AG09309 (cell line): Measurements from ENCODE around the gene TMEM121B.

Experiments
- DNase-seq: peaks from one replicate; pipeline ENCODE4 v3.0.0-alpha.2; 2010; ENCODE audit warnings: low read depth
- H3K4me3 ChIP-seq: 2 replicates; pipeline ENCODE4 v1.5.1; 2011; ENCODE audit warnings: mild to moderate bottlenecking, low read depth, low read length, moderate library complexity; ENCODE audit not compliant: control insufficient read depth
- TF ChIP-seq, protein P1 (sequence below): IDR thresholded peaks from 2 replicates; pipeline ENCODE4 v1.5.1; 2011; ENCODE audit warnings: mild to moderate bottlenecking, low read depth, low read length, inconsistent platforms; ENCODE audit not compliant: insufficient read depth, control insufficient read depth; ENCODE audit errors: missing control alignments

The TMEM121B gene

GRCh38 chr22:17109113-17109865 lies 11.9 kb downstream of the TMEM121B start:
- H3K4me3 ChIP-seq = no peak overlapping the region
- DNase-seq = no peak
- TF ChIP-seq, protein P1, sequence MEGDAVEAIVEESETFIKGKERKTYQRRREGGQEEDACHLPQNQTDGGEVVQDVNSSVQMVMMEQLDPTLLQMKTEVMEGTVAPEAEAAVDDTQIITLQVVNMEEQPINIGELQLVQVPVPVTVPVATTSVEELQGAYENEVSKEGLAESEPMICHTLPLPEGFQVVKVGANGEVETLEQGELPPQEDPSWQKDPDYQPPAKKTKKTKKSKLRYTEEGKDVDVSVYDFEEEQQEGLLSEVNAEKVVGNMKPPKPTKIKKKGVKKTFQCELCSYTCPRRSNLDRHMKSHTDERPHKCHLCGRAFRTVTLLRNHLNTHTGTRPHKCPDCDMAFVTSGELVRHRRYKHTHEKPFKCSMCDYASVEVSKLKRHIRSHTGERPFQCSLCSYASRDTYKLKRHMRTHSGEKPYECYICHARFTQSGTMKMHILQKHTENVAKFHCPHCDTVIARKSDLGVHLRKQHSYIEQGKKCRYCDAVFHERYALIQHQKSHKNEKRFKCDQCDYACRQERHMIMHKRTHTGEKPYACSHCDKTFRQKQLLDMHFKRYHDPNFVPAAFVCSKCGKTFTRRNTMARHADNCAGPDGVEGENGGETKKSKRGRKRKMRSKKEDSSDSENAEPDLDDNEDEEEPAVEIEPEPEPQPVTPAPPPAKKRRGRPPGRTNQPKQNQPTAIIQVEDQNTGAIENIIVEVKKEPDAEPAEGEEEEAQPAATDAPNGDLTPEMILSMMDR = no peak

GRCh38 chr22:17108256-17109112 lies 12.7 kb downstream of the TMEM121B start:
- DNase-seq = no peak
- H3K4me3 ChIP-seq = no peak overlapping the region
- TF ChIP-seq, protein P1 = no peak

DNA sequence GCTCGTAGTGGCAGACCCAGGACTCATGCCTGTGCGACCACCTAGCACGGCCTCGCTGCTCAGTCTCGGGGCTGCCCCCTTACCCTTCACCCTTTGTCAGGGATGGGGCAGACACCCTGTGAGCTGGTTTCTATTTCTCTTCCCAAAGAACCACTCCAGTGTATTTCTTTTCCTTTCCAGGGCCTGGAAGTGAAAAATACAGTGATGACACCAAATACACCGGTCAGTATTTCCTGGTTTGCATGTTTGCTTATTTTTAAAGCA lies 13.7 kb downstream of the TMEM121B start:
- TF ChIP-seq, protein P1 = no peak
- no peak for DNase-seq
- H3K4me3 ChIP-seq = no peak overlapping the region

DNA sequence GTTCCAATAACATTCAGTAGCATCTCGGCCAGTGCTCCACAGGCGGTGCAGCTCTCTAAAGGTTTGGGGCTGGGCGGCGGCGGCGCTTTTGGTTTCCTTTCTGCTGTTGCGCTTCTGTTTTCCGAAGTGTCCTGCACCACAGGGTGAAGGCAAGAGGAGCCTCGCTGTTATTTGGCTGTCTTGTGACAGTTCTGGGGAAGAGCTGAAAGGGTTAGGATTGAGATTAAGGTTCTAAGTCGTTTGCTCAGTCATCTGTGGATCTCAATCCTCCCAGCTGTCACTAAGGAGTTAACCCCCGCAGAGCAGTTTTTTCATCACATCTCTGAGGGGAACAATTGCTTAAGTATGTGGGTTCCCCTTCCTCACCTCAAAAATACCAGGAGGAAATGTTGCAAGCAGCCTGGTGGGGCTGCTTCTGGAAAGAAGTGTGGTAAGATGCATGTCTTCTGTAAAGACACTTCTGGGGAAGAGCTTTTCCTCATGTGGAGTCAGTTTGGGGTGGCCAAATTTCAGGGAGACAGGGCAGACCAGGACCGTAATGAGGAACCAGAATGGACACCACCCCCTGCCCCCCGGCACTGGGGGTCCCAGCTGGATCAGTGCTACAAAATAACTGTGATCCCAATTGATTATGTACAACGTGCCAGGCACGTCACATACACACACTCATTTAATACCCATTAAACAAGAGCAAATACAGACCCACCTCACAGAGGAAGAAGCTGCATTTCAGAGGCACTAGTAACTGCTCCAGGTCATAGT lies 14.2 kb downstream of the TMEM121B start:
- H3K4me3 ChIP-seq = no peak overlapping the region
- TF ChIP-seq, protein P1 = no peak
- DNase-seq = no peak

DNA sequence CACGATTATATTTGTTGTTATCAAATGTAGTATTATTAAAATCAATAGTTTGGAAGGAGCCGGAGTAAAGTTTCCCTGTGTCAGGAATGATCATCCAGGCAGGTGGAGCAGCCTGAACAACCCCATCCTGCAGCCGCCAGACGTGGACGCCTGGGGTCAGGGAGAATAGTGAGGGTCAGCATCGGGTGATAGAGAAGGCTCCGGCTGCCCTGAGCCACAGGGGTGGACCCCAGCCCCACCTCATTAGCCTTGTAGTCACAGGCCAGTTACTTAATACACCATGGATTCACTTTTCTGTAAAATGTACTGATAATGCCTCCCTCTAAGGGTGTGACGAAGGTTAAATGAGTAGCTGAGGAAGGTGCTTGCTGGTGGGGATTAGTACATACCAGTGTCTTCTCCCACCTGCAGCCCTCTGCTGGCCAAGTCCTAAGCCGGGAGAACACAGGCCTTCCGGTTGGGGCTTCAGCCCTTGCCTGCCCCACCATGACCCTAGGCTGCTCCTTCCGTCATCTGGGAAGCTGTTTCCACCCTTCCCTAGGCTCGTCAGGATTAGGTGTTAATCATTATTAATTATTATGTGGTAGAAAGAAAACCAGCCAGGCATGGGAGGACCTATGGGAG lies 14.9 kb downstream of the TMEM121B start:
- no peak for DNase-seq
- H3K4me3 ChIP-seq = no peak overlapping the region
- TF ChIP-seq, protein P1 = no peak
